Measurements from ENCODE around the gene FOXF2. TPM values are rescaled to one million over a fixed set of nuclear protein-coding genes. Genes with fewer than 3 reads are reported as not detected.
A peak's percentile ranks its signal among the peaks of the same experiment; 100 is the strongest.

The FOXF2 gene
- total RNA-seq, 1 experiment from 2014 or later, result 8.0 TPM

- no peaks in the 10 kb centered on the region for H3K27me3 Mint-ChIP-seq (ENCODE audit: insufficient read depth, unreplicated experiment)
- TSS peak; percentile 19 for BruUV-seq (replicated peaks)
- no peaks in the 10 kb centered on the region for H3K9me3 Mint-ChIP-seq (ENCODE audit: unreplicated experiment)
- intact Hi-C loops (cut with micrococcal nuclease), result loop anchor here (5.0 kb wide), 1 partner anchor 1207 kb away; no protein-coding TSS in a partner anchor
- no peak overlapping the region for H3K4me3 Mint-ChIP-seq (ENCODE audit: unreplicated experiment)
- ChIA-PET CTCF (interaction anchor here (2.5 to 3.1 kb wide), 2 partner anchors 8 to 673 kb away, joined by 12 to 21 read pairs; no protein-coding TSS in a partner anchor), POLR2A (no interaction called here)
- peaks cover 17% of the 10 kb centered on the region for H3K4me1 Mint-ChIP-seq (ENCODE audit: insufficient read depth, unreplicated experiment)
- DNase-seq (ENCODE audit: unreplicated experiment), result no peak
- no peak for TF ChIP-seq CTCF (IDR thresholded peaks at IDR 0.05; ENCODE audit: unreplicated experiment)
- H3K27ac Mint-ChIP-seq (ENCODE audit: low read depth, unreplicated experiment), result peak overlapping the region; percentile 35
- peaks cover 19% of the 10 kb centered on the region for H3K36me3 Mint-ChIP-seq (ENCODE audit: insufficient read depth, unreplicated experiment)
Observed at GRCh38 chr6:1394514-1395463, 5.4 kb downstream of the FOXF2 start.

- BruUV-seq (replicated peaks), result no TSS peak
- Mint-ChIP-seq H3K4me3 (ENCODE audit: unreplicated experiment) (no peak overlapping the region), H3K9me3 (ENCODE audit: unreplicated experiment) (no peaks in the 10 kb centered on the region), H3K36me3 (ENCODE audit: insufficient read depth, unreplicated experiment) (peaks cover 19% of the 10 kb centered on the region), H3K27me3 (ENCODE audit: insufficient read depth, unreplicated experiment) (no peaks in the 10 kb centered on the region), H3K27ac (ENCODE audit: low read depth, unreplicated experiment) (no peak overlapping the region), H3K4me1 (ENCODE audit: insufficient read depth, unreplicated experiment) (peaks cover 17% of the 10 kb centered on the region)
- TF ChIP-seq CTCF (IDR thresholded peaks at IDR 0.05; ENCODE audit: unreplicated experiment), result no peak
- DNase-seq (ENCODE audit: unreplicated experiment), result no peak
- POLR2A ChIA-PET, result interaction anchor here (0.7 to 1.4 kb wide), 2 partner anchors 9 to 102 kb away, joined by 4 read pairs; no protein-coding TSS in a partner anchor
- CTCF ChIA-PET, result interaction anchor here (2.5 to 3.1 kb wide), 2 partner anchors 9 to 674 kb away, joined by 12 to 21 read pairs; no protein-coding TSS in a partner anchor
- intact Hi-C loops (cut with micrococcal nuclease), result loop anchor here (5.0 kb wide), 1 partner anchor 1208 kb away; no protein-coding TSS in a partner anchor
Observed at GRCh38 chr6:1395506-1395905, 6.1 kb downstream of the FOXF2 start.

- no peak for DNase-seq (ENCODE audit: unreplicated experiment)
- Mint-ChIP-seq H3K9me3 (ENCODE audit: unreplicated experiment) (no peaks in the 10 kb centered on the region), H3K4me3 (ENCODE audit: unreplicated experiment) (no peak overlapping the region), H3K36me3 (ENCODE audit: insufficient read depth, unreplicated experiment) (peaks cover 19% of the 10 kb centered on the region), H3K27ac (ENCODE audit: low read depth, unreplicated experiment) (peak overlapping the region; percentile 69), H3K4me1 (ENCODE audit: insufficient read depth, unreplicated experiment) (peaks cover 17% of the 10 kb centered on the region), H3K27me3 (ENCODE audit: insufficient read depth, unreplicated experiment) (no peaks in the 10 kb centered on the region)
- intact Hi-C loops (cut with micrococcal nuclease), result loop anchor here (2.0 to 5.0 kb wide), 2 partner anchors 41 to 1209 kb away; no protein-coding TSS in a partner anchor
- CTCF ChIA-PET, result interaction anchor here (0.6 to 3.1 kb wide), 22 partner anchors 9 to 1211 kb away, joined by 3 to 21 read pairs (median 4); no protein-coding TSS in a partner anchor
- POLR2A ChIA-PET, result interaction anchor here (0.7 to 1.4 kb wide), 5 partner anchors 10 to 766 kb away, joined by 3 to 5 read pairs (median 4); no protein-coding TSS in a partner anchor
- no peak for TF ChIP-seq CTCF (IDR thresholded peaks at IDR 0.05; ENCODE audit: unreplicated experiment)
- BruUV-seq (replicated peaks), result no TSS peak
Observed at GRCh38 chr6:1395941-1396908, 6.8 kb downstream of the FOXF2 start.

Data from MCF 10A (cell line).